Peyer's patch (tissue), 4 donors: ENCODE data around the gene CSH2.
"Not testable (repeated sequence)": the region's sequence is repeated elsewhere in the genome, so short reads cannot be mapped to it uniquely, and the experiment has no call there.

Experiments
- CTCF ChIP-seq, 6 experiments: fragments of 450-650 bp in 4 of 6; fragments of 200-600 bp in 2 of 6; sonication (generic) in 1 of 6; IDR thresholded peaks; one replicate each; pipeline ENCODE4 v1.5.1; 2017 to 2019; ENCODE audit warnings: antibody characterized with exemption in 6 of 6, mild to moderate bottlenecking in 3 of 6, moderate library complexity in 1 of 6
- POLR2A ChIP-seq, 2 donors: fragments of 450-650 bp; IDR thresholded peaks; one replicate each; pipeline ENCODE4 v1.5.1; 2017; ENCODE audit warnings: antibody characterized with exemption in 2 of 2, mild to moderate bottlenecking in 2 of 2, moderate library complexity in 2 of 2

GRCh38 chr17:63878413-63878812, 4.9 kb upstream of the CSH2 start:
- not testable (repeated sequence) for TF ChIP-seq POLR2A, CTCF (IDR thresholded peaks at IDR 0.05)
